HepG2 (cell line): ENCODE data around the gene SLC16A6.

Source experiments
- CTCF ChIP-seq: sonication (generic); formaldehyde crosslinking; IDR thresholded peaks from 2 replicates; pipeline ENCODE4 v1.5.0; 2020; ENCODE audit warnings: mild to moderate bottlenecking, missing genetic modification reagents, moderate library complexity
- PATZ1 ChIP-seq: sonication (generic); formaldehyde crosslinking; IDR thresholded peaks from 2 replicates; pipeline ENCODE4 v1.4.0; 2020; ENCODE audit warnings: missing genetic modification reagents
- PRDM4 ChIP-seq: sonication (generic); formaldehyde crosslinking; IDR thresholded peaks from 2 replicates; pipeline ENCODE4 v1.9.0; 2021; ENCODE audit warnings: missing genetic modification reagents, borderline replicate concordance
- RBFOX2 ChIP-seq: fragments of 200-400 bp; formaldehyde crosslinking; IDR thresholded peaks from 2 replicates; pipeline ENCODE4 v1.6.1; 2017; ENCODE audit warnings: low read depth, mild to moderate bottlenecking, low read length
- REPIN1 ChIP-seq: sonication (generic); formaldehyde crosslinking; IDR thresholded peaks from 2 replicates; pipeline ENCODE4 v1.8.0; 2022; ENCODE audit warnings: missing genetic modification reagents, low read depth, mild to moderate bottlenecking, borderline replicate concordance
- USF2 ChIP-seq, 2 experiments: sonication (generic) in 1 of 2; formaldehyde crosslinking in 1 of 2; IDR thresholded peaks; 2 replicates each; pipeline versions ENCODE4 v1.5.1 to v1.6.1; 2011 to 2020; ENCODE audit warnings: borderline replicate concordance in 1 of 2, low read depth in 1 of 2, low read length in 1 of 2, mild to moderate bottlenecking in 1 of 2, missing genetic modification reagents in 1 of 2, moderate library complexity in 1 of 2
- ZNF205 ChIP-seq: IDR thresholded peaks from 2 replicates; pipeline ENCODE4 v1.6.1; 2018; ENCODE audit warnings: missing biosample characterization, missing genetic modification reagents
- ZNF224 ChIP-seq: sonication (generic); formaldehyde crosslinking; IDR thresholded peaks from 2 replicates; pipeline ENCODE4 v1.5.0; 2020; ENCODE audit warnings: mild to moderate bottlenecking, missing genetic modification reagents
- ZNF317 ChIP-seq: sonication (generic); formaldehyde crosslinking; IDR thresholded peaks from 2 replicates; pipeline ENCODE4 v1.5.0; 2020; ENCODE audit warnings: mild to moderate bottlenecking, missing genetic modification reagents
- ZNF530 ChIP-seq: sonication (generic); formaldehyde crosslinking; IDR thresholded peaks from 2 replicates; pipeline ENCODE4 v1.5.0; 2020; ENCODE audit warnings: low read depth, mild to moderate bottlenecking, missing genetic modification reagents
- ZNF563 ChIP-seq: sonication (generic); formaldehyde crosslinking; IDR thresholded peaks from 2 replicates; pipeline ENCODE4 v1.8.0; 2022; ENCODE audit warnings: mild to moderate bottlenecking, moderate library complexity, missing genetic modification reagents
- ZNF670 ChIP-seq: sonication (generic); formaldehyde crosslinking; IDR thresholded peaks from 2 replicates; pipeline ENCODE4 v1.8.0; 2022; ENCODE audit warnings: mild to moderate bottlenecking, missing genetic modification reagents, borderline replicate concordance

- TF ChIP-seq REPIN1 (CRISPR knock-in tag) = no peak
- TF ChIP-seq ZNF563 (CRISPR knock-in tag) = no peak
- no peak for TF ChIP-seq CTCF (CRISPR knock-in tag)
- TF ChIP-seq ZNF670 (CRISPR knock-in tag) = no peak
- no peak for TF ChIP-seq ZNF224 (CRISPR knock-in tag)
- TF ChIP-seq USF2 (IDR thresholded peaks at IDR 0.05; ENCODE audit: low read depth, low read length) = no peak
- no peak for TF ChIP-seq USF2 (CRISPR knock-in tag; IDR thresholded peaks at IDR 0.05; ENCODE audit: borderline replicate concordance)
- TF ChIP-seq RBFOX2 = no peak
- TF ChIP-seq ZNF205 = no peak
- no peak for TF ChIP-seq ZNF317 (CRISPR knock-in tag)
- no peak for TF ChIP-seq PATZ1
- TF ChIP-seq PRDM4 = no peak
- no peak for TF ChIP-seq ZNF530 (CRISPR knock-in tag)
Observed at GRCh38 chr17:68310152-68310551, 19.2 kb upstream of the SLC16A6 start.
